ENCODE data around the gene ADK.
"Not testable (repeated sequence)": the region's sequence is repeated elsewhere in the genome, so short reads cannot be mapped to it uniquely, and the experiment has no call there.

- not testable (repeated sequence) for TF ChIP-seq CTCF, POLR2A (IDR thresholded peaks at IDR 0.05)
These were observed 202.0 kb downstream of the ADK start for GRCh38 chr10:74353021-74353420.

Measured in lower leg skin (tissue), 3 donors.